Right atrium auricular region (tissue), 2 donors: Measurements from ENCODE around the gene TDP1. TPM values are rescaled to one million over a fixed set of nuclear protein-coding genes. Genes with fewer than 3 reads are reported as not detected.
A peak's percentile ranks its signal among the peaks of the same experiment; 100 is the strongest.

Experiments
- DNase-seq: peaks from one replicate; pipeline ENCODE4 v3.0.0-alpha.2; 2019; ENCODE audit warnings: low spot score
- H3K27ac ChIP-seq, 2 donors: fragments of 200-600 bp; sonication (generic); 1 replicate in 1 of 2; 2 replicates in 1 of 2; pipeline ENCODE4 v1.5.1; 2016 to 2019
- H3K27me3 ChIP-seq, 2 donors: fragments of 200-600 bp; sonication (generic); one replicate each; pipeline versions ENCODE4 v1.5.1 to v1.6.0; 2017 to 2019
- H3K36me3 ChIP-seq: fragments of 200-600 bp; sonication (generic); one replicate; pipeline ENCODE4 v1.5.1; 2016
- H3K4me1 ChIP-seq, 2 donors: fragments of 200-600 bp; sonication (generic); one replicate each; pipeline versions ENCODE4 v1.5.1 to v1.6.0; 2017 to 2019
- H3K4me3 ChIP-seq, 2 donors: fragments of 200-600 bp; sonication (generic); 1 replicate in 1 of 2; 2 replicates in 1 of 2; pipeline ENCODE4 v1.5.1; 2017 to 2019; ENCODE audit warnings: mild to moderate bottlenecking in 1 of 2, moderate library complexity in 1 of 2
- H3K9me3 ChIP-seq, 2 donors: fragments of 200-600 bp; sonication (generic); one replicate each; pipeline ENCODE4 v1.5.1; 2019
- CTCF ChIP-seq, 2 donors: fragments of 200-600 bp; sonication (generic); IDR thresholded peaks; one replicate each; pipeline ENCODE4 v1.5.1; 2019; ENCODE audit warnings: antibody characterized with exemption in 2 of 2
- total RNA-seq, 2 donors: library from RNA; depleted of rRNA; stranded (reverse); fragments of >200 nt; gene quantifications; one replicate each; pipeline ENCODE4 v1.1.0, GENCODE V29; 2016

The TDP1 gene
- total RNA-seq, 2 donors from 2014 or later = 1.6 to 2.8 TPM

GRCh38 chr14:90061685-90062126 lies 106.0 kb downstream of the TDP1 start, which contains the start of gene KCNK13:
KCNK13 (plus strand) TSS chr14:90061994; CDS start chr14:90062206, 212 bp downstream.
- Histone ChIP-seq H3K9me3 (no peaks in the 10 kb centered on the region), H3K36me3 (no peaks in the 10 kb centered on the region), H3K27me3 (peaks cover 0 to 17% of the 10 kb centered on the region in 2 donors), H3K4me1 (peaks cover 0 to 31% of the 10 kb centered on the region in 2 donors), H3K27ac (peak within 1 kb of the TSS in 1 of 2 donors; percentile 56), H3K4me3 (peak within 1 kb of the TSS; percentile 39 to 55)
- TF ChIP-seq CTCF (IDR thresholded peaks at IDR 0.05) = no peak
- DNase-seq = no peak

GRCh38 chr14:90062127-90062794 lies 106.5 kb downstream of the TDP1 start:
- no peaks in the 10 kb centered on the region for H3K36me3 ChIP-seq
- peaks cover 0 to 17% of the 10 kb centered on the region in 2 donors for H3K27me3 ChIP-seq
- DNase-seq = no peak
- no peaks in the 10 kb centered on the region for H3K9me3 ChIP-seq
- TF ChIP-seq CTCF (IDR thresholded peaks at IDR 0.05) = no peak
- peaks cover 0 to 31% of the 10 kb centered on the region in 2 donors for H3K4me1 ChIP-seq
- peak overlapping the region; percentile 39 to 55 for H3K4me3 ChIP-seq
- no peak overlapping the region for H3K27ac ChIP-seq

GRCh38 chr14:90062822-90063539 lies 107.3 kb downstream of the TDP1 start:
- peaks cover 0 to 31% of the 10 kb centered on the region in 2 donors for H3K4me1 ChIP-seq
- no peak for TF ChIP-seq CTCF (IDR thresholded peaks at IDR 0.05)
- peak overlapping the region in 1 of 2 donors; percentile 55 for H3K4me3 ChIP-seq
- no peak overlapping the region for H3K27ac ChIP-seq
- no peak for DNase-seq
- no peaks in the 10 kb centered on the region for H3K36me3 ChIP-seq
- peaks cover 0 to 17% of the 10 kb centered on the region in 2 donors for H3K27me3 ChIP-seq
- H3K9me3 ChIP-seq = no peaks in the 10 kb centered on the region

GRCh38 chr14:90072350-90072749 lies 116.6 kb downstream of the TDP1 start:
- H3K27ac ChIP-seq = peak overlapping the region in 1 of 2 donors; percentile 51
- H3K4me3 ChIP-seq = no peak overlapping the region
- no peak for DNase-seq
- H3K4me1 ChIP-seq = no peaks in the 10 kb centered on the region
- no peaks in the 10 kb centered on the region for H3K27me3 ChIP-seq
- H3K9me3 ChIP-seq = no peaks in the 10 kb centered on the region
- H3K36me3 ChIP-seq = no peaks in the 10 kb centered on the region
- no peak for TF ChIP-seq CTCF (IDR thresholded peaks at IDR 0.05)

GRCh38 chr14:90079576-90079975 lies 123.8 kb downstream of the TDP1 start:
- no peaks in the 10 kb centered on the region for H3K36me3 ChIP-seq
- no peak overlapping the region for H3K4me3 ChIP-seq
- no peak for DNase-seq
- H3K27me3 ChIP-seq = no peaks in the 10 kb centered on the region
- no peak overlapping the region for H3K27ac ChIP-seq
- H3K9me3 ChIP-seq = peaks cover 0 to 5% of the 10 kb centered on the region in 2 donors
- H3K4me1 ChIP-seq = no peaks in the 10 kb centered on the region
- TF ChIP-seq CTCF (IDR thresholded peaks at IDR 0.05) = no peak
